ENCODE data around the gene AP4E1.
A peak's percentile ranks its signal among the peaks of the same experiment; 100 is the strongest.

Gene AP4E1

GRCh38 chr15:50876989-50877360 lies 31.5 kb upstream of the AP4E1 start:
- peak overlapping the region; percentile 52 for H3K4me2 ChIP-seq (ENCODE audit: low read depth, low read length, poor library complexity, severe bottlenecking)
- no peak overlapping the region for H3K27ac ChIP-seq (ENCODE audit: low read depth, low read length)
- no peaks in the 10 kb centered on the region for H3F3A ChIP-seq (ENCODE audit: insufficient read depth)
- peak overlapping the region; percentile 34 for H3K4me3 ChIP-seq (ENCODE audit: insufficient read depth, low read length, poor library complexity, severe bottlenecking)
- peak overlapping the region; percentile 9; the same call in 1 of the 2 replicates for H3K9ac ChIP-seq (ENCODE audit: low read length)
- no peaks in the 10 kb centered on the region for H3K79me2 ChIP-seq (ENCODE audit: insufficient read depth, low read length)
- peak overlapping the region; percentile 58 for H2AFZ ChIP-seq (ENCODE audit: low read depth, low read length, severe bottlenecking)
- no peaks in the 10 kb centered on the region for H3K9me3 ChIP-seq (ENCODE audit: insufficient read depth, low read length)
- no peaks in the 10 kb centered on the region for H4K20me1 ChIP-seq (ENCODE audit: low read depth, low read length)
- no peaks in the 10 kb centered on the region for H3K27me3 ChIP-seq (ENCODE audit: low read length)
- TF ChIP-seq CTCF (IDR thresholded peaks at IDR 0.05; ENCODE audit: insufficient read depth, low read length, poor library complexity, severe bottlenecking) = peak; percentile 76
- TF ChIP-seq EZH2phosphoT487 (conservative IDR thresholded peaks at IDR 0.05; ENCODE audit: low read length) = no peak
- H3K9me2 ChIP-seq (replicated peaks; ENCODE audit: insufficient read depth, low read length) = no peaks in the 10 kb centered on the region
- H3K36me3 ChIP-seq (ENCODE audit: low read length) = no peaks in the 10 kb centered on the region

- Histone ChIP-seq H3K9me2 (replicated peaks; ENCODE audit: insufficient read depth, low read length) (no peaks in the 10 kb centered on the region), H3K4me3 (ENCODE audit: insufficient read depth, low read length, poor library complexity, severe bottlenecking) (no peak overlapping the region), H3K4me2 (ENCODE audit: low read depth, low read length, poor library complexity, severe bottlenecking) (no peak overlapping the region), H4K20me1 (ENCODE audit: low read depth, low read length) (no peaks in the 10 kb centered on the region), H3K27me3 (ENCODE audit: low read length) (no peaks in the 10 kb centered on the region), H3K9ac (ENCODE audit: low read length) (no peak overlapping the region), H3K36me3 (ENCODE audit: low read length) (no peaks in the 10 kb centered on the region), H3K9me3 (ENCODE audit: insufficient read depth, low read length) (no peaks in the 10 kb centered on the region), H3K79me2 (ENCODE audit: insufficient read depth, low read length) (no peaks in the 10 kb centered on the region), H2AFZ (ENCODE audit: low read depth, low read length, severe bottlenecking) (no peak overlapping the region), H3F3A (ENCODE audit: insufficient read depth) (no peaks in the 10 kb centered on the region), H3K27ac (ENCODE audit: low read depth, low read length) (no peak overlapping the region)
- no peak for TF ChIP-seq EZH2phosphoT487 (conservative IDR thresholded peaks at IDR 0.05; ENCODE audit: low read length)
- no peak for TF ChIP-seq CTCF (IDR thresholded peaks at IDR 0.05; ENCODE audit: insufficient read depth, low read length, poor library complexity, severe bottlenecking)
Observed at GRCh38 chr15:50879016-50879617, 29.4 kb upstream of the AP4E1 start.

GRCh38 chr15:50880206-50880605 lies 28.3 kb upstream of the AP4E1 start:
- TF ChIP-seq EZH2phosphoT487 (conservative IDR thresholded peaks at IDR 0.05; ENCODE audit: low read length) (no peak), CTCF (IDR thresholded peaks at IDR 0.05; ENCODE audit: insufficient read depth, low read length, poor library complexity, severe bottlenecking) (no peak)
- Histone ChIP-seq H3K9me2 (replicated peaks; ENCODE audit: insufficient read depth, low read length) (no peaks in the 10 kb centered on the region), H4K20me1 (ENCODE audit: low read depth, low read length) (no peaks in the 10 kb centered on the region), H3K27ac (ENCODE audit: low read depth, low read length) (no peak overlapping the region), H3K9me3 (ENCODE audit: insufficient read depth, low read length) (no peaks in the 10 kb centered on the region), H2AFZ (ENCODE audit: low read depth, low read length, severe bottlenecking) (no peak overlapping the region), H3F3A (ENCODE audit: insufficient read depth) (no peaks in the 10 kb centered on the region), H3K4me2 (ENCODE audit: low read depth, low read length, poor library complexity, severe bottlenecking) (no peak overlapping the region), H3K36me3 (ENCODE audit: low read length) (no peaks in the 10 kb centered on the region), H3K4me3 (ENCODE audit: insufficient read depth, low read length, poor library complexity, severe bottlenecking) (no peak overlapping the region), H3K79me2 (ENCODE audit: insufficient read depth, low read length) (no peaks in the 10 kb centered on the region), H3K9ac (ENCODE audit: low read length) (no peak overlapping the region), H3K27me3 (ENCODE audit: low read length) (no peaks in the 10 kb centered on the region)

All from SU-DHL-6 (cell line).